Cerebellar nuclear complex (tissue), 1 donor: ENCODE results near the gene EFCAB6.

Source experiments
- DNase-seq, 2 experiments: peaks; one replicate each; lab custom pipeline; 2025; lab: John Stamatoyannopoulos, UW

EFCAB6 gene

GRCh38 chr22:43744700-43745410 lies 67.2 kb downstream of the EFCAB6 start:
- no peak for DNase-seq

- DNase-seq = no peak
These were observed 68.0 kb downstream of the EFCAB6 start for GRCh38 chr22:43743929-43744643.

GRCh38 chr22:43743131-43743530 lies 69.0 kb downstream of the EFCAB6 start:
- no peak for DNase-seq

GRCh38 chr22:43742154-43742950 lies 69.8 kb downstream of the EFCAB6 start:
- DNase-seq = no peak

GRCh38 chr22:43740587-43741270 lies 71.4 kb downstream of the EFCAB6 start:
- DNase-seq = no peak

- no peak for DNase-seq
These were observed 72.2 kb downstream of the EFCAB6 start for GRCh38 chr22:43739851-43740379.

- no peak for DNase-seq
These were observed 74.8 kb downstream of the EFCAB6 start for GRCh38 chr22:43737150-43737828.

- no peak for DNase-seq
These were observed 75.5 kb downstream of the EFCAB6 start for GRCh38 chr22:43736651-43737050.

- DNase-seq = no peak
These were observed 77.5 kb downstream of the EFCAB6 start for GRCh38 chr22:43734370-43735150.

- no peak for DNase-seq
These were observed 79.0 kb downstream of the EFCAB6 start for GRCh38 chr22:43733138-43733537.

- no peak for DNase-seq
These were observed 80.1 kb downstream of the EFCAB6 start for GRCh38 chr22:43731988-43732387.

- DNase-seq = no peak
These were observed 85.1 kb downstream of the EFCAB6 start for GRCh38 chr22:43726964-43727543.

- DNase-seq = no peak
These were observed 85.8 kb downstream of the EFCAB6 start for GRCh38 chr22:43726322-43726721.

GRCh38 chr22:43723816-43724215 lies 88.3 kb downstream of the EFCAB6 start:
- DNase-seq = no peak

GRCh38 chr22:43722444-43722843 lies 89.7 kb downstream of the EFCAB6 start:
- DNase-seq = no peak

- no peak for DNase-seq
These were observed 91.4 kb downstream of the EFCAB6 start for GRCh38 chr22:43720716-43721115.

GRCh38 chr22:43714104-43714503 lies 98.0 kb downstream of the EFCAB6 start:
- no peak for DNase-seq

- no peak for DNase-seq
These were observed 100.4 kb downstream of the EFCAB6 start for GRCh38 chr22:43711681-43712080.

GRCh38 chr22:43707648-43708047 lies 104.5 kb downstream of the EFCAB6 start:
- no peak for DNase-seq
